Measurements from ENCODE around the gene CCDC188. TPM values are rescaled to one million over a fixed set of nuclear protein-coding genes. Genes with fewer than 3 reads are reported as not detected.

CCDC188 gene
- total and polyA plus RNA-seq, 2 of the 13 experiments (the other 11 are each of a cell fraction or from before 2014, with no cell fraction given), result not detected

- no peak for TF ChIP-seq ZBTB40 (IDR thresholded peaks at IDR 0.05)
- TF ChIP-seq ZBTB40 (CRISPR knock-in tag; IDR thresholded peaks at IDR 0.05), result 0 out of 2 replicates have a peak, but pooled peaks have one; percentile 19
- TF ChIP-seq CEBPB (IDR thresholded peaks at IDR 0.05; ENCODE audit: borderline replicate concordance, low read depth, low read length), result no peak
- TF ChIP-seq SPEN (CRISPR knock-in tag; IDR thresholded peaks at IDR 0.05; ENCODE audit: low read depth), result peak; percentile 46; the same call in 1 of the 2 replicates
- no peak for TF ChIP-seq ZNF362 (CRISPR knock-in tag; IDR thresholded peaks at IDR 0.05; ENCODE audit: borderline replicate concordance)
- no peak for TF ChIP-seq NPAS2 (CRISPR knock-in tag; IDR thresholded peaks at IDR 0.05; ENCODE audit: borderline replicate concordance)
- no peak for TF ChIP-seq HMG20A (CRISPR knock-in tag; IDR thresholded peaks at IDR 0.05; ENCODE audit: borderline replicate concordance)
- TF ChIP-seq MEF2D (CRISPR knock-in tag; IDR thresholded peaks at IDR 0.05), result peak; percentile 26; the same call in 1 of the 2 replicates
- TF ChIP-seq ZNF460 (CRISPR knock-in tag; IDR thresholded peaks at IDR 0.05; ENCODE audit: borderline replicate concordance), result no peak
- TF ChIP-seq PHF20 (CRISPR knock-in tag; IDR thresholded peaks at IDR 0.05), result no peak
- no peak; the same call in 1 of the 2 replicates for TF ChIP-seq HOXA3 (CRISPR knock-in tag; IDR thresholded peaks at IDR 0.05)
- 0 out of 2 replicates have a peak, but pooled peaks have one; percentile 11 for TF ChIP-seq YEATS4 (CRISPR knock-in tag; IDR thresholded peaks at IDR 0.05; ENCODE audit: borderline replicate concordance)
- no peak for TF ChIP-seq NFIB (CRISPR knock-in tag; IDR thresholded peaks at IDR 0.05; ENCODE audit: borderline replicate concordance)
- TF ChIP-seq ZNF101 (CRISPR knock-in tag; IDR thresholded peaks at IDR 0.05; ENCODE audit: borderline replicate concordance, low read depth), result no peak
- peak; percentile 58; the same call in 1 of the 2 replicates for TF ChIP-seq SAP130 (CRISPR knock-in tag; IDR thresholded peaks at IDR 0.05; ENCODE audit: low read depth)
- no peak for TF ChIP-seq XRCC5 (optimal IDR thresholded peaks at IDR 0.05; ENCODE audit: low read length)
- peak; percentile 64 for TF ChIP-seq GABPA (IDR thresholded peaks at IDR 0.05; ENCODE audit: low read depth, low read length)
- peak; percentile 64 for TF ChIP-seq GABPA (CRISPR knock-in tag; IDR thresholded peaks at IDR 0.05; ENCODE audit: low read depth)
Measured at GRCh38 chr22:20130731-20131596, 19.9 kb downstream of the CCDC188 start (continued).
